GM21528 (cell line): ENCODE results near the gene PIGL.
"Not testable (repeated sequence)": the region's sequence is repeated elsewhere in the genome, so short reads cannot be mapped to it uniquely, and the experiment has no call there.

Experiments
- ATAC-seq: cut with Tn5 transposase; IDR thresholded peaks from one replicate; pipeline ENCODE4 v1.9.1; 2021; ENCODE audit warnings: mild to moderate bottlenecking, moderate library complexity; ENCODE audit not compliant: unreplicated experiment, low FRiP score

Gene PIGL

DNA sequence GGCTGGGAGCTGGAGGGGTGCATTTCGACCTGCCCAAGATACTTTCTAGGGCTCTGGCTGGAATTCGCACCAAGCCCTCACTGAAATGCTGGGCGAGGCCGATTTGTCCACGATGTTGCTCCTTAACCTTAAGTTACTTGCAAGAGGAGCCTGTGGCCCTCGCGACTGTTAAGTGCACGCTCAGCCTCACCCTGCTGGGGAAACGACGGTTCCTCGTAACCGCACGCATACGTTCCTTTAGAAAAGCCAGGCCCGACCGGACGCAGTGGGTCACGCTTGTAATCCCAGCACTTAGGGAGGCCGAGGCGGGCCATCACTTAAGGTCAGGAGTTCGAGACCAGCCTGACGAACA, 1.1 kb upstream of the PIGL start:
- ATAC-seq = no peak

DNA sequence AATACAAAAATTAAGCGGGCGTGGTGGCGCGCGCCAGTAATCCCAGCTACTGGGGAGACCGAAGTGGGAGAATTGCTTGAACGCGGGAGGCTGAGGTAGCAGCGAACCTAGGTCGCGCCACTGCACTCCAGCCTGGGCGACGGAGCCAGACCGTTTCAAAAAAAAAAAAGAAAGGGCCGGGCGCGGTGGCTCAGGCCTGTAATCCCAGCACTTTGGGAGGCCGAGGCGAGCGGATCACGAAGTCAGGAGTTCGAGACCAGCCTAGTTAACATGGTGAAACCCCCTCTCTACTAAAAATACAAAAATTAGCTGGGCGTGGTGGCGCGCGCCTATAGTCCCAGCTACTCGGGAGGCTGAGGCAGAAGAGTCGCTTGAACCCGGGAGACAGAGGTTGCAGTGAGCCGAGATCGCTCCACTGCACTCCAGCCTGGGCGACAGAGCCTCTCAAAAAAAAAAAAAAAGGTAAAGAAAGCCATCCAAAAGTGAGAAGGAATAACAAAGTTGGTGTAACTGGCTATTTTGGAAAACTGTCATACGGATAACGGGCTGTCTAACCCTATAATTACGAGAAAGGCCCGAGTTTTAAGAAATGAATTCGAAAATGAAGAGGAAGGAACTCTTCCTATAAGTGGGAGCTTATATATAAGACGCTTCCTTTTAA, 539 bp upstream of the PIGL start:
- not testable (repeated sequence) for ATAC-seq

DNA sequence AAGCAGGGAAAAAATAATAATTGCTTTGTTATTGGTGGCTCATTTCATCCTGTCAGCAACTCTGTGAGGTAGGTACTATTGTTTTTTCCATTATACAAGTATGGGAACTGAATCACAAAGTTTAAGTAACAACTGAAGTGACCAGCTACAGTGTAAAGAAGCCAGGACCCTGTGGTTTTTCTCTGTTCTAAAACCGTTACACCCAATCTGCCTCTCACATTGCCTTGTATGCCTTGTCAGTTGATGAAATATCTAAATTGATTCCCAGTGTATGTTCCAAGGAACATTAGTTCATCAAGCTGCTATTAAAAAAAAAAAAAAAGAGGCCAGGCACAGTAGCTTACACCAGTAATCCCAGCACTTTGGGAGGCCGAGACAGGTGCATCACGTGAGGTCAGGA, 5.4 kb downstream of the PIGL start:
- ATAC-seq = no peak

DNA sequence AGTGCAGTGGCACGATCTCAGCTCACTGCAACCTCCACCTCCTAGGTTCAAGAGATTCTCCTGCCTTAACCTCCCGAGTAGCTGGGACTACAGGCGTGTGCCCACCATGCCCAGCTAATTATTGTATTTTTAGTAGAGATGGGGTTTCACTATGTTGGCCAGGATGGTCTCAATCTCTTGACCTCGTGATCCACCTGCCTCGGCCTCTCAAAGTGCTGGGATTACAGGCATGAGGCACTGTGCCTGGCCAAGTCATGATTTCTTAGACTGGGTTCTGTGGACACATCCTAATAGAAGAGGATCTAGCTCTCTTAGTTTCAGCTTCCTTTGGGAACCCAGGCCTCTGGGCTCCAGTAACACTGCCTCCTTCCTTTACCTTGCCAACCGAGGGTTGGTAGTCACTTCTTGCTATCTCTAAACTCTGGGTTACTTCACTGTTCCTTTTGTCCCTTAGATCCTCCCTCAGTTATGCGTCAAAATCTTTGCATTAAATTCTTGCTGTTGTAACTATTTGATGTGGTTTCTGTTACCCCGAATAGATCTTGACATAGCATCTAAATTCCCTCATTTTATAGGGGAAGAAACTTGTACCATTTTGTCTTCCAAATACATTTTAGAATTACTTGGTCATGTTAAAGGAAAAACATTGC, 13.0 kb downstream of the PIGL start:
- not testable (repeated sequence) for ATAC-seq

DNA sequence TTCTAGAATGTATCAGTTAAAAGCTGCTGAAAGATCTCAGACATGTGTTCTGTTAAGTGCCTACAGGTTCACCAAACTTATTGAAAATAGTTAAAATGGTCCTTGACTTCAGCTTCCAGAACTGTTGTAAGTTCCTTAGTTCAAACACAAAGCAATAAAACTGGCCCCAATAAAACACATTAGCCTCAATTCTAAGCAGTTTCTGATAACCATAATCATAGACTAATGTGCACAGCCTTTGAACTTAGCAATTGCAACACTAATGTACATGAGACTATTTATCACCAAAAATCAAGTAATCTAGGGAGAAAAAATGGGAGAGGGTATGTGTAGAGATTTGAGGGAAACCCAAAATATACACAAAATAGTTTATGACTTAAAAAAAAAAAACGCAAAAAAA, 15.4 kb downstream of the PIGL start:
- ATAC-seq = no peak

DNA sequence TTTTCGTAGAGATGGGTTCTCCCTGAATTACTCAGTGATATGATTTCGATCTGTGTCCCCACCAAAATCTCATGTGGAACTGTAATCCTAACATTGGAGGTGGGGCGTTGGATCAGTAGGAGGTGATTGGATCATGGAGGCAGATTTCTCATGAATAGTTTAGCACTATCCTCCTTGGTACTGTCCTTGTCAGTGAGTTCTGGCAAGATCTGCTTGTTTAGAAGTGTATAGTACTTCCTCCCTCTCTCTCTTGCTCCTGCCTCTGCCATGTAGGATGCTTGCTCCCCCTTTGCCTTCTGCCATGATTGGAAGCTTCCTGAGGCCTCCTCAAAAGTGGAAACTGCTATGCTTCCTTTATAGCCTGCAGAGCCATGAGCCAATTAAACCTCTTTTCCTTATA, 22.9 kb downstream of the PIGL start:
- no peak for ATAC-seq

DNA sequence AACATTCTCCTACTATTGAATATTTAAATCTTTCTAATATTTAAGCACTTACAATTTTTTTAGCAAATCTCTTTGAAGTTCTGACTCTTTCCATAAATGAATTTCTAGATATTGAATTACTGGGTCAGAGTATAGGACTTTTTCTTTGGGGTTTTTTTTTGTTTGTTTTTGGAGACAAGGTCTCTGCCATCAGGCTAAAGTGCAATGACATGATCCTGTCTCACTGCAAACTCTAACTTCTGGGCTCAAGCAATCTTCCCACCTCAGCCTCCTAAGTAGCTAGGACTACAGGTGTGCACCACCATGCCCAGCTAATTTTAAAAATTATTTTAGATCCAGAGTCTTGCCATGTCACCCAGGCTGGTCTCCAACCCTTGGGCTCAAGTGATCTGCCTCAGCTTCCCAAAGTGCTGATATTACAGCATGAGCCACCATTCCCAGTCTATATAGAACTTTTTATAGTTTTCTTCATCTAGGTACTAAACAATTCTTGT, 24.9 kb downstream of the PIGL start:
- ATAC-seq = no peak

DNA sequence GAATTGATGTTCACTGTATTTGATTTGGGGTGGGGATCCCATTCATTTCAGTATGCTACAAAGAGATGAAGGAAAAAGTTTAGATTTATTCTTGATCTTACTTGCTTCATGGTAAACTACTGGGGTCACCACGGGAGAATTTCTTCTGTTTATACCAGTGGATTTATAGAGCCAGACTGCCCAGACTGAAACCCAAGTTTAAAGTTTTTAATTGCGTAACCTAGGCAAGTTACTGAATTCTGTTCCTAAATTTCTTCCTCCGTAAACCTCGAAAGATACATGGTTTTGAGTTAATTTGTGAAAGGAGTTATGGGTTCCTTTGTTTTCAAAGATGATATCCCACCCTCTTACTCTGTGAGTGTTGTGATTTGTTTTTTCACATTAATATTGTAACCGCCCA, 26.4 kb downstream of the PIGL start:
- ATAC-seq = no peak

DNA sequence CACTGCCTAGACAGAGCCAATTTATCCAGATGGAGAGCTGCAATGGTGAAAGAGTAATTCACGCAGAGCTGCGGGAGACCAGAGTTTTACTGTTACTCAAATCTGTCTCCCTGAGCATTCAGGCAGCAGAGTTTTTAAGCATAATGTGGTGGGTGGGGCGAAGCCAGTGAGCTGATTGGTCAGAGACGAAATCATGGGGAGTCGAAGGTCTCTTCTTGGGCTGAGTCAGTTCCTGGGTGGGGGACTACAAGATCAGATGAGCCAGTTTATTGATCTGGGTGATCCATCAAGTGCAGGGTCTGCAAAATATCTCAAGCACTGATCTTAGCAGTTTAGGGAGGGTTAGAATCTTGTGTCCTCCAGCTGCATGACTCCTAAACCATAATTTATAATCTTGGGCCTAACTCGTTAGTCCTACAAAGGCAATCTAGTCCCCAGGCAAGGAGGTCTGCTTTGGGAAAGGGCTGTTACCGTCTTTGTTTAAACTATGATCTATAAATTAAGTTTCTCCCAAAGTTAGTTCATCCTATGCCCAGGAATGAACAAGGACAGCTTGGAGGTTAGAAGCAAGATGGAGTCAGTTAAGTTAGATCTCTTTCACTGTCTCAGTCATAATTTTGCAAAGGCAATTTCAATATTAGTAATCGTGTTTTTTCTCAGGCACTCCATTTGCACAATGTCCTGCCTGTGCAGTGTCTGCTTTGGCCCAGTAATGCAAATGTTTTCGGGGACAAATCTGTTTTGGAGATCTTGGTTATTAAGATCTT, 27.0 kb downstream of the PIGL start:
- ATAC-seq = no peak

DNA sequence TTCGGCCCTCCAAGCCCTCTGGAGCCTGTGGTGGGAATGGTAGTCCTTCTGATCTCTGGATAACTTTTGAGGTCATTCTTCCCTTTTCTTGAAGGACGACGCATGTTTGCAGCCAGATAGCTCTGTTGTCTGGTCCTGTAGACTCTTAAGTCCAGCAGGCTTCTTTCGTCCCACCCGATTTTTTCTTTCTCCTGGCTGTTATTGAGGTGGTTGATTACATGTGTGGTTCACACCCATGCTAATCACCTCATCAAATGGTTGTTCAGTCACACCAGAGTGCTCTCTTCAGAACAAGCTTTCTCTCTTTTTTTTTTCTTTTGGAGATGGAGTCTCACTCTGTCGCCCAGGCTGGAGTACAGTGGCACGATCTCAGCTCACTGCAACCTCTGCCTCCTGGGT, 30.6 kb downstream of the PIGL start:
- no peak for ATAC-seq

DNA sequence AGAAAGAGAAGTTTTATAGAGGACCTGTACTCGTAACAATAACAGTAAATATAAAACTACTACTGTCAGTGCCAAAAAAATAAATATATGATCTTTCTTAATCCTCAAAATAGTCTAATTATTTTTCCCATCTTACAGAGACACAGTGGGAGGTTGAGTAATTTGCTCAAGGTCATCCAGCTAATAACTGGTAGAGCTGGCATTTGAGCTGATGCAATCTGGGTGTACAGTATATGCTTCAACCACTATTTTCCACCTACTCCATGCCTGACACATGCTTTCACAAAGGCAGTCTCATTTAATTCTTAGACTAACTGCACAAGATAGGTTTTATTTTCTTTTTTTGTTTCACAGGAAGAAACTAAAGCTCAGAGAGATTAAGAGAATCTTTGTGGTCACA, 33.6 kb downstream of the PIGL start:
- ATAC-seq = no peak

DNA sequence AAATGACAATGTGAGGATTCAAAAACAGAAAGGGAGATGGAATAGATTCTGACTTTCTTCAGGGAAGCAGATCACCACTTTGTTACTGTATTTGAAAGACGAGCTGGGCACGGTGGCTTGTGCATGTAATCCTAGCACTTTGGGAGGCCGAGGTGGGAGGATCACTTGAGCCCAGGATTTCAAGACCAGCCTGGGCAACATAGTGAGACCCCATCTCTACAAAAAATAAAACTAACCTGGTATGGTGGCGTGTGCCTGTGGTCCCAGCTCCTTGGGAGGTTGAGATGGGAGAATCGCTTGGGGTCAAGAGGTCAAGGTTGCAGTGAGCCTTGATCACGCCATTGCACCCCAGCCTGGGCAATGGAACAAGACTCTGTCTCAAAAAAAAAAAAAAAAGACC, 34.0 kb downstream of the PIGL start:
- no peak for ATAC-seq

DNA sequence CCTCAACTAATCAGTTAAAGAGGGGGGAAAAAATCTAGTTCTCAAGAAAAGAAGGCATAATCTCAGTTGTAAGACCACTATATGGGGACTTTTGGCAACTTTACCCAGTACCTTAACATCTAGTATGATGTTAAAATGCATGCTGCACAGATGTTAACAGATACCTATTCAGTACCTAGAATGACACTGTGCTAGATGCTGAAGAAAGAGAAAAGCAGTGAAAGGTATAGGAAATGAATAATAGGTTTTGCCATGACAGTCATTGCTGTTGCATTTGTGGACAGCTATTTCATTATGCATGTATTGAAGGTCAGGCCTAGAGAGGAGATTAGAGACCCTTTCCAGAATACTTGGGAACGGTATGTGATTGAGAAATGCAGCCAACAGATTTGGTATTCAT, 34.5 kb downstream of the PIGL start:
- no peak for ATAC-seq

DNA sequence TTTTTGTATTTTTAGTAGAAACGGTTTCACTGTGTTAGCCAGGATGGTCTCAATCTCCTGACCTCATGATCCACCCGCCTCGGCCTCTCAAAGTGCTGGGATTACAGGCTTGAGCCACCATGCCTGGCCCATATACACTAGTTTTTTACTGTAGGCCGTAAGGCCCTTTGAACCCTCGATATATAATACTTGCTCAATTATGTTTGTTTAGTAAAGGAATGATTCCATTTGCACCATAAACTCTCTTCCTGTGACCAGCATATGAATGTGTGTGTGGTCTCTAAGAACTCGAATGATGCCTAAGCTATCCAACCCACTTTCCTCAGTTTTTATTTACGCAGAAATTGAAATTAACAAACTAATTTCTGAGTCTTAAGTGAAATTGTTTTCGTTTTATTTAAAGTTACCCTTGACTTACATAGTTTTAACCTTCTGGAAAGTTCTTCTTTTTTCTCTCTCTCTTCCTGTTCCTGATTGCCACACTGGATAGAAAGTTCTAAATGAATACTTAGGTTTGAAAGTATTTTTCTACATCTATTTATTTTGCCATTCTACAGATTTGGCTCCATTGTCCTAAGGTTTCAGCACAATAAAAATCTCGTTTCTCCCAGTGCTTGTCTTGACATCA, 37.9 kb downstream of the PIGL start:
- ATAC-seq = no peak

DNA sequence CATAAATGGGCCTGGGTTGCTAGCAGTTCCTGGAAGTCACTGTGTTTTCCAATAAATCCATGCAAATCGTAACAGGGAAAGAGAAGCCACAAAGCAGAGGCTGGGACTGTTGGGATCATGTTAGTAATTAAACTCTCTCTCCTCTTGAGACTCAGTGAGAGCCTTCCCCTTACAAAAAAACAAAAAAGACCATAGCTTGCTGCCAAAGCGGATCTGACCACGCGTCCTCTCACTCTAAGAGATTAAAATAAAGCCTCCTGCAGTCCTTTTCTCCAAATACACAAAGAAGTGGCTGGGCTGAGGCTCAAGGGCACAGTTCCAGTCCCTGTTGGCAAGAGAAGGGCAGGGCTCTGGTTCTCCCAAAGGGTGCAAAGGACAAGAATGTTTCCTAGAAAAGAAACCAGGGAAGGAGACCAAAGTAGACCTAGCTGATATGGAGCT, 38.5 kb downstream of the PIGL start:
- ATAC-seq = no peak

DNA sequence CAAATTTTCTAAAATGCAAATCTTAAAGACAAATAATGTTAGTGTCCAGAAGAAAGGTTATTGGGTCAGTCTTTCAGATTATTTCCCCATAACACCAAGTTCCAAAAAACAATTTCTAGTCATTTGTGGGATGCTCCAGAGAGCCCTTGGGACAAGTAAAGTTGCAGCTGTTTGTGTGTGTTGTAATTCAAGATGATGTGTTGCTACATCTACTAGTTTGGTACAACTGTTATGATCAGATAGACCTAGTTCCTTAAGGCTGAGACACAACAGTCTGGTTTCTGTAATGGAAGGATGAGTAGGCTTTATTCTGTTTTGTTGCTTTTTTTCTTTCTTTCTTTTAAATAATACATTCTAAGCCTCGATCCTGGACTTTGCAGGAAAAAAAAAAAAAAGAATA, 41.9 kb downstream of the PIGL start:
- no peak for ATAC-seq

DNA sequence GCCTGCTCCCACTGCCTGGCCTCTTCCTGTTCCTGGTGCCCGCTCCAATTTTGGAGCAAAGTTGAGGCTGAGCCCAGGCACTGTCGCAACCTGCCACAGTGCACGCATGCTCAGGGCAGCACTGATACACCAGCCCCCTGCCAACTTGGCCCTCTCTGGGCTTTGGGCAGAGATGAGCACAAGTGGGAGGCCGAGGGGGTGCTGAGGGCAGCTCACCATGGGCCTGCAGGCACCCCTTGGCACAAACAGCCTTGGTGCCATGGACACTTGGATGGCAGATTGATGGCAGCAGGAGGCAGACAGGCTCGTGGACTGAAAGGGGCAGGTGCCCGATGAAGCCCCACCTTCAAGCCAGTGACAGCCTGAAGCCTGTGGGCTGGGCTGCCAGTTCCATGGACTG, 42.9 kb downstream of the PIGL start:
- no peak for ATAC-seq

DNA sequence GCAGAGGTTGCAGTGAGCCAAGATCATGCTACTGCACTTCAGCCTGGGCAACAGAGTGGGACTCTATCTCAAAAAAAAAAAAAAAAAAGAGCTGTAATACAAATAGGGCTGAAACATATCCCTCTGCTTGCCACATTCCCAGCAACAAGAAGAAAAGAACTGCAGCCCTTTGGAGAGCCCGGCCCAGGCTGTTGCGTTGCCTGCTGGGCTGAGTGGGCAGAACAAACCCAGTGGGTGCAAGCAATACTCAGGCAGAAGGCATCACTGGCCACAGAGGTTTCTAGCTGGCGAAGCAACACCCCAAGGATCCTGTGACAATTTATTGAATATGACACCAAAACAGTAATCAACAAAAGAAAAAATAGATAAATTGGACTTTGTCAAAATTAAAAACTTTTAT, 44.0 kb downstream of the PIGL start:
- no peak for ATAC-seq

DNA sequence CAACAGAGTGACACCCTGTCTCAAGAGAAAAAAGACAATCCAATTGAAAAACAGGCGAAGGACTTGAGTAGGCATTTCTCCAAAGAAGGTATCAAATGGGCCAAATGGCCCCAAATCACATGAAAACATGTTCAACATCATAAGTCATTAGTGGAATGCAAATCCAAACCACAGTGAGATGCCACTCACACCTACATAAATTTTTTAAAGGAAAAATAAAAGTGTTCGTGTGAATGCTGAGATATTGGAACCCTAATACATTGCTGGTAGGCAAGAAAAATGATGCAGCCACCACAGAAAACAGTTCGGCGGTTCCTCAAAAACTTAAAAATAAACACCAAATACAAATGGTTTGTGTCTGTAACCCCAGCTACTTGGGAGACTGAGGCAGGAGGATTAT, 45.2 kb downstream of the PIGL start:
- no peak for ATAC-seq

DNA sequence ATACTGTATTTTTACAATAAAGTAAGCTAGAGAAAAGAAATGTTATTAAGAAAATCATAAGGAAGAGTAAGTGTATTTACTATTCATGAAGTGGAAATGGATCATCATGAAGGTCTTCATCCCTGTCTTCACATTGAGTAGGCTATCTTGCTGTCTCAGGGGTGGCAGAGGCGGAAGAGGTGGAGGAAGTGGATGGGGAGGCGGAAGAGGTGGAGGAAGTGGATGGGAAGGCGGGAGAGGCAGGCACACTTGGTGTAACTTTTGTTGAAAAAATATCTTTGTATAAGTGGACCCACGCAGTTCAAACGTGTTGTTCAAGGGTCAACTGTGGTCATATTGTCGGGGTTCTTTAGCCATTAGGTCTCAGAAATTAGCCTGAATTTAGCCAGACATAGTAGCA, 50.2 kb downstream of the PIGL start:
- no peak for ATAC-seq

DNA sequence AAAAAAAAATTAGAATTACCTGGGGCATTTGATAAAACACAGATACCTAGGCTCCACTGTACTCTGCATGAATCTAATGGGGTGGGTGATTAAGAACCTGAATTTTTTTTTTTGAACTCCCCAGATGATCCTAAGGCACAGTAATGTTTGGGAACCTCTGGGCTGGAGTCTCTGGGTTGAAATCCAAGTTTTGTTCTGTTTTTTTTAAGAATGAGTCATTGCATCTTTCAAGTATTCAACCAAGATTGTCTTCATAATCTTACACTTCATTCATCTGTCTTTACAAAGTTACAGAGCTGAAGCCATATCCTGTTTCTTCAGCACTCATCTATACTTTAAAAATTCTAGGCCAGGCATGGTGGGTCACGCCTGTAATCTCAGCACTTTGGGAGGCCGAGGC, 52.6 kb downstream of the PIGL start:
- no peak for ATAC-seq
